GM19463 (cell line): ENCODE results near the gene AHDC1.

Experiments used
- ATAC-seq: cut with Tn5 transposase; IDR thresholded peaks from one replicate; pipeline ENCODE4 v1.9.1; 2021; ENCODE audit warnings: mild to moderate bottlenecking, moderate library complexity; ENCODE audit not compliant: unreplicated experiment

Gene AHDC1

GRCh38 chr1:27583479-27583878, 20.5 kb downstream of the AHDC1 start:
- no peak for ATAC-seq

- ATAC-seq: no peak
Measured at GRCh38 chr1:27581823-27582243, 22.1 kb downstream of the AHDC1 start.

- no peak for ATAC-seq
Measured at GRCh38 chr1:27577504-27578188, 26.3 kb downstream of the AHDC1 start.

- no peak for ATAC-seq
Measured at GRCh38 chr1:27576806-27577227, 27.1 kb downstream of the AHDC1 start.

DNA sequence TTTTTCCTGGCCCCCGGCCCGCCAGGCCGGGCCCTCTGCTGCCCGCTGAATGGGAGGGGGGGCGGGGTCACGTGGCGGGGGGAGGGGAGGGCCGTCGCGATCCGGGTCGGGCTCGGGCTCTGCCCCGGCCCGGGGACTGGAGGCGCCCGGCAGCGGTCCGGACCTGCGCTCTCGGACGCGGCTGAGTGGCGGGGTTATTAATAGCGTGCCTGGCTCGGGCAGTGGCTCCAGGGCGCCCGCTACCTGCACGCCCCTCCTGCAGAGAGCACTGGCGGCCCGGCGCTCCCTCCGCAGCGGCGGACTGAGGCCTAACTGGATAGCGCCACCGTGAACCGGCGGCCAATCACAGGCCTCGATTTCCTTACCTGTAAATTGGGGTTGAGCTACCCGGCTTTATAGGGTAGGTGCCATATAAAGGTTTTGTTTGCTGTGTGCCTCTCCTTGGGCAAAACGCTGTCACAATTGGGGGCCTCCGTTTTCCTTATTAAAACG, 28.1 kb downstream of the AHDC1 start:
- no peak for ATAC-seq

GRCh38 chr1:27574871-27575831, 28.8 kb downstream of the AHDC1 start:
- ATAC-seq: no peak

- no peak for ATAC-seq
Measured at GRCh38 chr1:27574001-27574781, 29.8 kb downstream of the AHDC1 start.

DNA sequence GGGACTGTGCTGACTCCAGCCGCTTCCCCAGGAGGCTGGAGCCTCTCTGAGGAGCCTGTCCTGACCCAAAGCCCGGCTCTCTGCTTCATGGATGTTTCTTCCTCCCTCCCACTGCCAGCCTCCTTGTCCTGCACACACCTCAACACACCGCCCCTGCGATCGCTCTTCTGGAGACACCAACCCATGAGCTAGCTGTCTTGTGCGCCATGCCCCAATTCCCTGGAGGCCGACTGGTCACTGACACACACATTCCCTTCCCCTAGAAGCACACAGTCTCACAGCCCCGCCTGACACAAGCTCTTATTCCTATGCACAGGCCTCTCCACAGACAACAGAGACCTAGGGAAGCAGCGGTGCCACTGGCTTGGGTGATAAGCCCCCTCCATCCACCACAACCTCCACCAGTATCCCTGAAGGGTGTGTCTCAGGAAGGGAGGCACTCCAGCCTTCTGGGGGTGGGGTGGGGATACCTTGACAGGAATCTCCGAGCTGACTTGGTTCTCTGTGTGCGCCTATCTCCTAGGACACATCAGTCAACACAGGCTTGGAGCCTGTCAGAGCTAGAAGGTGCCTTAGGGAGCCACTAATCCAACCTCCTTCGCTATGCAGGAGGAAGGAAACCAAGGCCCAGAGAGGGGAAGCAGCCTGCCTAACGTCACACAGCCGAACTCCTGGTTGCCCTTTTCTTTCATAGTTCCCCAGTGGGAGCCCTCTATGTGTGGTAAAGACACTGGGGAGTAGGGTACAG, 31.1 kb downstream of the AHDC1 start:
- ATAC-seq: no peak

GRCh38 chr1:27572019-27572678, 31.8 kb downstream of the AHDC1 start:
- no peak for ATAC-seq

DNA sequence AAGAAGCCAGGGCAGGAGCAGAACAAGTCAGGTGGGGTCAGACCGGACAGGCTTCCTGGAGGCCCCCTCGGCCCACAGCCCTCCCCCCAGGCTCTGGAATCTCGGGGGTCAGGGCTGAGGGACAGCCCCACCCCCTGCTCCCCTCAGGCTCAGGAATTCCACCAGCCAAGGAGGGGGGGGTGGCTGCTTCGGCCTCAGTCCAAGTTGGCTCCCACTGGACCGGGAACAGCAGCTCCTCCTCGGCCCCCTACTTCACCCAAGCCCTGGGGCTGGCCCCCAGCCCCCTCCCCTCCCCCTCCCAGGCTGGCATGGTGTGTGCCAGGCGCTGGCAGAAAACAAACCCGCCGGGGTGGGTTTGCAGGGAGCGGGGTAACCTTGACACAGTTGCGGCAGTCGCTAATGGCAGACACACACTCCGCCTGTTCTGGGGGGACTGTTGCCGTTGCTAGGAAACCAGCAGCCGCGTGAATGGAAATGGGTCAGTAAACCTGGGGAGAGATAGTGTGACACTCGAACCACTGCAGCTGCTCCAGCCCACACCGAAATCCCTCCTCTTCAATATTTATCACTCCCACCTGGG, 32.4 kb downstream of the AHDC1 start:
- no peak for ATAC-seq

- no peak for ATAC-seq
Measured at GRCh38 chr1:27570784-27571183, 33.2 kb downstream of the AHDC1 start.

GRCh38 chr1:27570356-27570755, 33.6 kb downstream of the AHDC1 start:
- no peak for ATAC-seq

- no peak for ATAC-seq
Measured at GRCh38 chr1:27569506-27570291, 34.2 kb downstream of the AHDC1 start.

DNA sequence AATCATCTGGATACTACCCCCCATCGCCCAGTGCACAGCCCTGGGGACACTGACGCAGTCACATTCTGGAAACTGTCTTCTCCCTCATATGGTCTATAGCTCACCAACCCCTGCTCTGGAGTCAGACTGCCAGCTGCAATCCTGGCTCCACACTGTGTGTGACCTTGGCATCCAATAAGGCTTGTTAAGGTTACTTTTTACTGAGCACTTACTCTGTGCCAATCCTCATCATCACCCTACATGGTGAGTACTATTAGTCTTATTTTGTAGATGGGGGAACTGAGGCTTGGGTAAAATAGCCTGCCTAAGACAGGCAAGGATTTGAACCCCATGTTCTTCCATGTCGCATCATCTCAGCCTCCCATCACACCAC, 34.9 kb downstream of the AHDC1 start:
- no peak for ATAC-seq

- ATAC-seq: peak; percentile 90
Measured at GRCh38 chr1:27568300-27569087, 35.5 kb downstream of the AHDC1 start.

DNA sequence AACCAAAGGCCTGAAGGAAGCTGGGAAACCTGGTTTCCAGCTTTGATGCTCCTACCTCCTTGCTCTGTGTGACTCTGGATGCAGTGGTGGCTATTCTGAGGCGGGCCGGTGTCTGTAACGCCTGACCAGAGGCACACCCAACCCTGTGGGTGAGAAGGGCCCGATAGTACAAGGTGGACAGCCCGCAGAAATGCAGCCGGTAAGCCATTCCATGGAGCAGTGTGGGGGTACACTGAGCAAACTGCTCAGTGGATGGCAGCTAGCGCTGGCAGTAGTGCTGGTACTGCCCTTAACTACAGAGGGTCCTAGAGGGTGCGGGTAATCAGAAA, 36.0 kb downstream of the AHDC1 start:
- ATAC-seq: no peak

DNA sequence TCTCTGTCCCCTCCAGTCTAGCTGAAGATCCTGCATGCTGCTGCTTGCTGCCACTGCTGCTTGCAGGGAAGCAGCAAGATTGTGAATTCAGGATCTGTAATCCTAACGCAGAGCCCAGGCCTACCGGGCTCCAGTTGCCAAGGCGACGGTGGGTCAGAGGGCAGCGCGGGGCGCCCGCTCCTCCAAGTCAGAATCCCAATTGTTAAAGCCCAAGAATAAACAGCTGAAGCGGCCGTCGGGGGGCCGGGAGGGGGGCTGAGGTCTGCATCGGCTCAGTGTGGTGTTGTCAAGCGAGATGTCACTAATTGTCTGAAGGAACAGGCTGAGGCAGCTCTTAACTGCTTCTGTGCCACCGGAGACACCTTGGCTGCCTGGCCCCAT, 36.8 kb downstream of the AHDC1 start:
- no peak for ATAC-seq

DNA sequence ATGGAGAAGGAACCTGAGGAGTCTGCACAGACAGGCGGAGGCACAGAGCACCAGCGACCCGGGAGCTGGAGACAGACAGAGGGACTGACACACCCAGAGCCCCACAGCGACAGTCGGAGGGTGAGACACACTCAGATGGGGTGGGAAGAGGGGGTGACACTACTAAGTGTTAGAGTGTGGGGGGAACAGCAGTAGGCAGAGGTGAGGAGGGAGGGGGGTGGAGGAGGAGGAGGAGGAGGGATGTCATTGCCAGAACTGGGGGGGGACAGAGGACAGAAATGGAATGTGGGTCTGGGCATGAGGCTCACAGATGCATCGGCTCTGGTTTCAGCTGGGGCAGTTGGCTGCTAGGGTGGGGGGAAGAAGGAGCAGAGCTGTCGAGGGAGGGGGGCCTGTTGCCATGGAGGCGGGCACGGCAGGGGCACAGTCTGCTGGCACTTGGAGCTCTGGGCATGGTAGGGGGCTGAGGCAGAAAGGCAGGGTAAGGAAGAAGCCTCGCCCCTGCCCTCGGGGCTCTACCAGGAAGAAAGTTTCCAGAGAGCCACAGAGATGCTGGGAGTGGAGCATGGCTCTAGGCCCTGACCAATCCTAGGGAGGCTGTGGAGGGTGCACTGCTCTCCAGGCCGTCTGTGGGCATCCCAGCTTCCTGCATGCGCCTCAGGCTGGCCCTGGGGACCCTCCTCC, 37.3 kb downstream of the AHDC1 start:
- ATAC-seq: no peak
